DMS79 treated with DMSO at 0.1 percent for 48 hours (cell line): ENCODE data around the gene FBN3.

ENCODE experiments used
- DNase-seq: peaks from one replicate; lab custom pipeline; 2025; lab: John Stamatoyannopoulos, UW

FBN3 gene

GRCh38 chr19:8020681-8021080 is 128.7 kb downstream of the FBN3 start:
- DNase-seq: no peak

GRCh38 chr19:8017808-8018207 is 131.6 kb downstream of the FBN3 start:
- no peak for DNase-seq
